Stimulated activated memory B cell treated with anti-CD40 and anti-IgM and Interleukin-4, amounts not matched to agents 10 μg/mL and 1 μg/mL and 100 μg/mL, for 72 hours (primary cell): Measurements from ENCODE around the gene SEC23IP.

Experiments used
- ATAC-seq: fragments of 150-1000 bp; cut with Tn5 transposase; 2 replicates; pipeline ENCODE4 v1.10.0; 2021
- H3K27ac Mint-ChIP-seq: one replicate; pipeline ENCODE4 v1.8.0; 2022; ENCODE audit warnings: mild to moderate bottlenecking, mixed read lengths
- H3K27me3 Mint-ChIP-seq: one replicate; pipeline ENCODE4 v1.8.0; 2022; ENCODE audit warnings: mixed read lengths
- H3K36me3 Mint-ChIP-seq: one replicate; pipeline ENCODE4 v1.8.0; 2022; ENCODE audit warnings: mixed read lengths
- H3K4me1 Mint-ChIP-seq: one replicate; pipeline ENCODE4 v1.8.0; 2022; ENCODE audit warnings: mixed read lengths
- H3K4me3 Mint-ChIP-seq: one replicate; pipeline ENCODE4 v1.8.0; 2022; ENCODE audit warnings: mild to moderate bottlenecking, moderate library complexity, mixed read lengths
- H3K9me3 Mint-ChIP-seq: one replicate; pipeline ENCODE4 v1.8.0; 2022; ENCODE audit warnings: mixed read lengths

The SEC23IP gene

DNA sequence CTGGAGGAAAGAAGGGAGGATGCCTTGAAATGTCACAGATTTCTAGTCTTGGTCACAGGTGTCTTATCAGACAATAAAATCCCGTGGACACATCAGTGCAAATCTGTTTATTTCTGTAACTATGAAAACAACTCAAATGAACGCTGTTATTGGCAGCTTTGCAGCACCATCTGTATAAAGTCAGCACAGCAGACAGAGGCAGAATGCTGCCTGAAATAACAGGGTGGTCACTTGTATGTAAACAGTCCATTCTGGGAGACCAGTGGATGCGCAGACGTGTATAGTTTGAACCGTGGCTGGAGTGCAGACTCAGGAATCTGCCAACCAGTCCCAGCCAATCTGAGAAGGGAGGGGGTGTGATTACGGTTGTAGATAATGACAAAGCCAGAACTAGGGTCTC is 54.8 kb downstream of the SEC23IP start:
- Mint-ChIP-seq H3K4me1 (no peaks in the 10 kb centered on the region), H3K36me3 (peaks cover 28% of the 10 kb centered on the region), H3K27me3 (no peaks in the 10 kb centered on the region), H3K9me3 (no peaks in the 10 kb centered on the region), H3K4me3 (no peak overlapping the region), H3K27ac (no peak overlapping the region)
- no peak for ATAC-seq

- Mint-ChIP-seq H3K27ac (no peak overlapping the region), H3K9me3 (peaks cover 4% of the 10 kb centered on the region), H3K36me3 (peaks cover 11% of the 10 kb centered on the region), H3K4me1 (no peaks in the 10 kb centered on the region), H3K27me3 (peaks cover 9% of the 10 kb centered on the region), H3K4me3 (no peak overlapping the region)
- no peak for ATAC-seq
These were observed 64.9 kb downstream of the SEC23IP start for GRCh38 chr10:119957451-119957850.

DNA sequence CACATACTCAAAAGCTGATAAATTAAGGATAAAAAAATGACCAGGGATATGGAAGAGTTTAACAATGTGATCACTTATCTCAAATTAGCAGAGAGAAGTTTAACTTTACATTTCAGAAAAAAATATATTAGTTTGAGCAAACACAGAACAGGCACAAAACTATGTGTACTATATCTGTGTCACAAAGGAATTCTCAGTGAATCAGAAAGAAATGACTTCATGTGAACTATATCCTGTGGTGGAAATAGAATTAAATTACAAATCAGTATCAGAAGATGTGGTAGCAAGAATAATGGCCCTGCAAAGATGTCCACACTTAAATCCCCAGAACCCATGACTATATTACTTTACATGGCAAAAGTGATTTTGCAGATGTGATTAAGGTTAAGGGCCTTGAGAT is 70.3 kb downstream of the SEC23IP start:
- Mint-ChIP-seq H3K4me1 (no peaks in the 10 kb centered on the region), H3K27ac (no peak overlapping the region), H3K36me3 (peaks cover 6% of the 10 kb centered on the region), H3K9me3 (peaks cover 10% of the 10 kb centered on the region), H3K27me3 (peaks cover 13% of the 10 kb centered on the region), H3K4me3 (no peak overlapping the region)
- ATAC-seq, result no peak

DNA sequence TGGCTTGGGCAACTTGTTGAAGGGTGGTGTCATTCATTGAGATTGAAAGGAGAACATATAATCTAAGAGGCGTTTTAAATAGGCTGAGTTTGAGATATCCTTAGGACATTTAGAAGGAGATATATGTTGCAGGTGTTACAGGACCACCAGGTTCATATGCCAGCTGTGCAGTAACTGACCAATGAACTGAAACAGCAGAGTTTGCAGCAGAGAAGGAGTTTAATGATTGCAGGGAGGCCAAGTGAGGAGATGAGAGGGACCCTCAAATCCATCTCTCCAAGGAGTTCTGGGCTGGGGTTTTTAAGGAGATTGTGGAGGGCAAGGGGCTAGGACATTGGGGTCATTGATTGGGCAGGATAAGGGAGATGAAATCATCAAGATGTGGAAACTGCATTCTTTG is 74.5 kb downstream of the SEC23IP start:
- no peaks in the 10 kb centered on the region for H3K36me3 Mint-ChIP-seq
- ATAC-seq, result no peak
- H3K4me1 Mint-ChIP-seq, result no peaks in the 10 kb centered on the region
- H3K9me3 Mint-ChIP-seq, result peaks cover 12% of the 10 kb centered on the region
- H3K4me3 Mint-ChIP-seq, result no peak overlapping the region
- peaks cover 7% of the 10 kb centered on the region for H3K27me3 Mint-ChIP-seq
- no peak overlapping the region for H3K27ac Mint-ChIP-seq

- no peaks in the 10 kb centered on the region for H3K36me3 Mint-ChIP-seq
- ATAC-seq, result no peak
- H3K9me3 Mint-ChIP-seq, result peaks cover 12% of the 10 kb centered on the region
- H3K27me3 Mint-ChIP-seq, result peaks cover 14% of the 10 kb centered on the region
- H3K27ac Mint-ChIP-seq, result no peak overlapping the region
- H3K4me3 Mint-ChIP-seq, result no peak overlapping the region
- H3K4me1 Mint-ChIP-seq, result no peaks in the 10 kb centered on the region
These were observed 77.1 kb downstream of the SEC23IP start for GRCh38 chr10:119969609-119970008.

DNA sequence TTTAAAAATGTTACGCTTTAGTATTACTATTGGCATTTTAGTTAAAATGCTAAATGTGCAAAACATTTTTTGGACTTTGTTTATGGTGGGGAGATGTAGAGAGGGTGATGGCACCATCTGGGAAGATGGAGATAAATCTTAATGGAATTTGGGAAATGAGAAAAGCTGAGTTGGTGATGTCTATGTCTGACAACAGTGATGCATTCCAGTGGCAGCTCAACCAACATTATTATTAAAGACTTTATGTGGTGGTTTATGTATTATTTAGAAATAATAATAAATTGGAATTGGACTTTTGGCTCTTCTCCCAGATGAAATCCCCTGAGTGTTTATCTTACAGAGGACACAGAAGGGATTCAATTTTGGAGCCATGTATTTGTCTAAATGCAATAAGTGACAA is 77.6 kb downstream of the SEC23IP start:
- ATAC-seq, result no peak
- Mint-ChIP-seq H3K4me1 (no peaks in the 10 kb centered on the region), H3K9me3 (peaks cover 12% of the 10 kb centered on the region), H3K27ac (no peak overlapping the region), H3K27me3 (peaks cover 14% of the 10 kb centered on the region), H3K36me3 (no peaks in the 10 kb centered on the region), H3K4me3 (no peak overlapping the region)

GRCh38 chr10:119970963-119971362 is 78.4 kb downstream of the SEC23IP start:
- peaks cover 14% of the 10 kb centered on the region for H3K27me3 Mint-ChIP-seq
- no peak overlapping the region for H3K4me3 Mint-ChIP-seq
- H3K36me3 Mint-ChIP-seq, result no peaks in the 10 kb centered on the region
- peaks cover 12% of the 10 kb centered on the region for H3K9me3 Mint-ChIP-seq
- no peaks in the 10 kb centered on the region for H3K4me1 Mint-ChIP-seq
- H3K27ac Mint-ChIP-seq, result no peak overlapping the region
- no peak for ATAC-seq

DNA sequence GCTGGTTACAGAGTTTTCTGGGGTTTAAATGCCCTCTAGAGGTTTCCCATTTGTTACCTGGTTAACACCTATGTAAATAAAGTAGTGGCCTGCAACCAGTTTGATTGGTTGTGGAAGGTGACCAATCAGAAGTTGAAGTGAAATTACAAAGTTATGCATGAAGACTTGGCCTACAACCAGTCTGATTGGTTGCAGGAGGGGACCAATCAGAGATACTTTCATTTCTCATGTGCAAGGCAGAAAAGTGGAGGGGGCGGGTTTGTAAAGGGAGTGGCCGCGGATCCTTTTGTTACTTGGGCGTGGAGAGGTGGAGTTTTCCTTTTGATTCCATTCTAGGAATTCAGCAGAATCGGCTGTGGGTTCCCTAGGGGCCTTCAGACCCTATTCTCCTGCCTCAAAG is 80.8 kb downstream of the SEC23IP start:
- no peaks in the 10 kb centered on the region for H3K36me3 Mint-ChIP-seq
- no peak overlapping the region for H3K27ac Mint-ChIP-seq
- H3K4me1 Mint-ChIP-seq, result no peaks in the 10 kb centered on the region
- no peaks in the 10 kb centered on the region for H3K9me3 Mint-ChIP-seq
- H3K27me3 Mint-ChIP-seq, result peaks cover 26% of the 10 kb centered on the region
- no peak overlapping the region for H3K4me3 Mint-ChIP-seq
- ATAC-seq, result no peak

DNA sequence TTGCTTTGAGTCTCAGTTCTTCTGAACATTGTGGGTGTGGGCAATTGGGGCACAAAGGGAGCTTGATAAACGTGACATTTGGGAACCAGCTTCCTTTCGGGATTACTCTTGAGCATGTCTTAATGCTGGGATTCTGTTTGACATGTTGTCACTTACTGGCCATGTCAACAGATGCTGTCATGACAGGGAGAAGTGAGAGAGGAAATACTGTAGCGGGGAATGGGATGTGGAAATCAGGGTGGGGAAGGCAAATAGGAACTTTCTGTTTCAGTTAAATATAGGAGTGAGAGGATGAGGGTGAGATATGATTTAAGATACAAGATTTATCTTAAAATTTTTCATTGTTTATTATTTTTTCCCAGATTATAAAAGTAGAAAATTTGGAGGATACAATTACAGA is 83.9 kb downstream of the SEC23IP start:
- H3K4me3 Mint-ChIP-seq, result no peak overlapping the region
- peaks cover 26% of the 10 kb centered on the region for H3K27me3 Mint-ChIP-seq
- no peaks in the 10 kb centered on the region for H3K4me1 Mint-ChIP-seq
- ATAC-seq, result no peak
- no peak overlapping the region for H3K27ac Mint-ChIP-seq
- H3K36me3 Mint-ChIP-seq, result no peaks in the 10 kb centered on the region
- H3K9me3 Mint-ChIP-seq, result no peaks in the 10 kb centered on the region

DNA sequence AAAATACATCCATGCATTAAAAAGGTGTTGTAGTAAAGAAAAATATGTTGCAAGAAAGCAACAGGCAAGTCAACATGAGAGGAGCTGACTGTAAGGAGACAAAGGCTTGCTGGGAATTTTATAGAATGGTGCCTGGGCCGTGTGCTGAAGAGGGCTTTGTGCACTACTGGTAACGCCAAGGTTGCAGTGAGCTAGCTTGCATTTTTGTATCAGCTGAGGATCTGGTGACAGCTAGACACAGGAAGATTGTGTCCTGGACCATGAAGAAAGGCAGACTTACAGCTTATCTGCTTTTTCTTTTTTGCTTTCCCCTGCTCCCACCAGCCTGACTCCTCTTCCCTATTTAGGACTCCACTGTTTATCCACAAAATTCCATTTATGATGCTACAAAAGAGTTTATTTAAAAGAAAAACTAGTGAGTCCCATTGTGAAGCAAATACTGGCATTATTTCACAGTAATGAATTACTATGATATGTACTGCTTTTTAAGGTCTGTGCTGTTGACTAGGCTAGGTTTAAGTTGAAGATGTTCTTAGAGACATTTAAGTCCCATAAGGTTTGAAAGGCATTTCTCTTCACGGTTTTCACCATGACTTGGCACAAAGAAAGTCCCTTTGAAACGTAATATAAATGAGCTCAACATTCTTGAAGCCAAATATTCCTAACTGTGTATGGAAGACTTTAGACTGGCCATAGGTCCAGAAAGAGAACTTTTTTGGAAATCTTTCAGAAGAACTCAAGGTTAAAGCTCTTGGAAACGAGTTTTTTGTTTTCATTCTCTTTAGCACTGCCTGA is 88.6 kb downstream of the SEC23IP start:
- H3K27ac Mint-ChIP-seq, result no peak overlapping the region
- no peaks in the 10 kb centered on the region for H3K36me3 Mint-ChIP-seq
- peaks cover 11% of the 10 kb centered on the region for H3K27me3 Mint-ChIP-seq
- H3K4me3 Mint-ChIP-seq, result no peak overlapping the region
- ATAC-seq, result no peak
- H3K4me1 Mint-ChIP-seq, result no peaks in the 10 kb centered on the region
- peaks cover 4% of the 10 kb centered on the region for H3K9me3 Mint-ChIP-seq

DNA sequence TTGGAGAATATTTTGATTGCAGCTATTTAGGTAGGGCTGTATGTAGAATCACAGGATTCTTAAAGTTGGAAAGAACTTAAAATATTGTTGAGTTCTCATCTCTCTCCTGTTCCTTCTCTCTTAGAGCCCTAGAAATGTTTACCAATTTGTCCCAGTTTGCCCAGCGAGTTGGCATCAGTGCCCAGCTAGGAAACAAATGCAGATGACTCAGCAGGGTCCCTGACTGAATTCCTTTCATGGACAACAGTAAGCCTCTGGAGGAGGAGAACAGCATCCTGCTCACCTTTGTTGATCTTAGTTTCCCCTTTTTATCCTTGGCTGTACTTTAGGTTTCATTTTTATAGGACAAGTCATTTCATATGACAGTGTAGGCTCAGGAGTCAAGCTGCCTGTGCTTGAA is 89.3 kb downstream of the SEC23IP start:
- Mint-ChIP-seq H3K27ac (no peak overlapping the region), H3K4me3 (no peak overlapping the region)

DNA sequence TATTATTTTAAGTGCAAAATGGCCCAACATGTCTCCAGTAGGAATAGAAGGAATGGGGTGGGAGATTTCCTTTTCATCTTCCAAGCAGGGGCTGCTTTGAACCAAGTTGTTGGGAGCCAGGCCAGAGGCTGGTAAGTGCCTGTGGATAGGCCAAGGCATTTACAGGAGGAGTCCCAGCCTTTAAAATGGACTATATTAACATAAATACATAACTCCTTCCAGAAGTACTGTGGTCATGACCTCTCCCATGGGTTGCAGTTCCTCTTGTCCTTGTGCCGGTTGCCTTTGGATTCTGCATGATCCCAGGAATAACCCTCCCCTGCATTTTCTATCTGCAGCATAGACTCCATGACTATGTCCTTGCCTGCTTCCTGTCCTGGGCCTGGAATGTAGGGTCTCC is 95.8 kb downstream of the SEC23IP start:
- Mint-ChIP-seq H3K4me1 (no peaks in the 10 kb centered on the region), H3K27ac (no peak overlapping the region), H3K4me3 (no peak overlapping the region), H3K27me3 (peaks cover 24% of the 10 kb centered on the region), H3K36me3 (no peaks in the 10 kb centered on the region), H3K9me3 (peaks cover 4% of the 10 kb centered on the region)
- ATAC-seq, result no peak

More for the DNA sequence above, 89.3 kb downstream of the SEC23IP start:
- no peaks in the 10 kb centered on the region for H3K36me3 Mint-ChIP-seq
- no peaks in the 10 kb centered on the region for H3K4me1 Mint-ChIP-seq
- no peak for ATAC-seq
- H3K9me3 Mint-ChIP-seq, result peaks cover 4% of the 10 kb centered on the region
- peaks cover 11% of the 10 kb centered on the region for H3K27me3 Mint-ChIP-seq

GRCh38 chr10:119989966-119990365 is 97.4 kb downstream of the SEC23IP start:
- Mint-ChIP-seq H3K36me3 (no peaks in the 10 kb centered on the region), H3K9me3 (no peaks in the 10 kb centered on the region), H3K27me3 (peaks cover 31% of the 10 kb centered on the region), H3K4me3 (no peak overlapping the region), H3K27ac (no peak overlapping the region), H3K4me1 (no peaks in the 10 kb centered on the region)
- no peak for ATAC-seq

GRCh38 chr10:119991066-119991465 is 98.5 kb downstream of the SEC23IP start:
- Mint-ChIP-seq H3K27ac (no peak overlapping the region), H3K27me3 (peaks cover 37% of the 10 kb centered on the region), H3K9me3 (peaks cover 4% of the 10 kb centered on the region), H3K4me3 (no peak overlapping the region), H3K4me1 (no peaks in the 10 kb centered on the region), H3K36me3 (no peaks in the 10 kb centered on the region)
- no peak for ATAC-seq

GRCh38 chr10:119991816-119992215 is 99.3 kb downstream of the SEC23IP start:
- Mint-ChIP-seq H3K4me1 (no peaks in the 10 kb centered on the region), H3K4me3 (no peak overlapping the region), H3K9me3 (peaks cover 7% of the 10 kb centered on the region), H3K27ac (no peak overlapping the region), H3K27me3 (peaks cover 37% of the 10 kb centered on the region), H3K36me3 (no peaks in the 10 kb centered on the region)
- no peak for ATAC-seq
